ENCODE measurements around the gene ZNF275.
"Not testable (repeated sequence)": the region's sequence is repeated elsewhere in the genome, so short reads cannot be mapped to it uniquely, and the experiment has no call there.

Gene ZNF275

GRCh38 chrX:153361781-153362397 lies 27.9 kb downstream of the ZNF275 start:
- no peak for FAIRE-seq

GRCh38 chrX:153365670-153366069 lies 31.7 kb downstream of the ZNF275 start:
- no peak for FAIRE-seq

- no peak for FAIRE-seq
These were observed 32.2 kb downstream of the ZNF275 start for GRCh38 chrX:153366119-153366518.

GRCh38 chrX:153366878-153367538 lies 33.1 kb downstream of the ZNF275 start:
- no peak for FAIRE-seq

GRCh38 chrX:153370293-153371055 lies 36.5 kb downstream of the ZNF275 start:
- no peak for FAIRE-seq

- peak; percentile 83 for FAIRE-seq
These were observed 37.3 kb downstream of the ZNF275 start for GRCh38 chrX:153371256-153371655.

GRCh38 chrX:153372949-153373348 lies 39.0 kb downstream of the ZNF275 start:
- no peak for FAIRE-seq

GRCh38 chrX:153374426-153374825 lies 40.5 kb downstream of the ZNF275 start:
- no peak for FAIRE-seq

GRCh38 chrX:153375571-153375970 lies 41.6 kb downstream of the ZNF275 start:
- no peak for FAIRE-seq

GRCh38 chrX:153377727-153378126 lies 43.8 kb downstream of the ZNF275 start:
- FAIRE-seq = no peak

GRCh38 chrX:153378607-153379006 lies 44.7 kb downstream of the ZNF275 start:
- no peak for FAIRE-seq

GRCh38 chrX:153379508-153379907 lies 45.6 kb downstream of the ZNF275 start:
- FAIRE-seq = no peak

GRCh38 chrX:153379971-153380581 lies 46.1 kb downstream of the ZNF275 start:
- no peak for FAIRE-seq

- no peak for FAIRE-seq
These were observed 46.7 kb downstream of the ZNF275 start for GRCh38 chrX:153380691-153381090.

GRCh38 chrX:153381684-153382532 lies 48.0 kb downstream of the ZNF275 start:
- FAIRE-seq = no peak

- FAIRE-seq = no peak
These were observed 48.9 kb downstream of the ZNF275 start for GRCh38 chrX:153382563-153383482.

- FAIRE-seq = no peak
These were observed 50.4 kb downstream of the ZNF275 start for GRCh38 chrX:153384390-153384789.

- not testable (repeated sequence) for FAIRE-seq
These were observed 51.0 kb downstream of the ZNF275 start for GRCh38 chrX:153384973-153385372.

GRCh38 chrX:153386097-153386496 lies 52.1 kb downstream of the ZNF275 start:
- no peak for FAIRE-seq

- no peak for FAIRE-seq
These were observed 53.4 kb downstream of the ZNF275 start for GRCh38 chrX:153387345-153387744.

- FAIRE-seq = no peak
These were observed 54.2 kb downstream of the ZNF275 start for GRCh38 chrX:153387987-153388721.

Data from endometrium (tissue), 2 donors.